OCI-LY1 (cell line): ENCODE results near the gene DGCR6.
"Not testable (repeated sequence)": the region's sequence is repeated elsewhere in the genome, so short reads cannot be mapped to it uniquely, and the experiment has no call there.

ENCODE experiments used
- EZH2 ChIP-seq: fragments of 200-600 bp; sonication (generic), shearing (Covaris generic); IDR thresholded peaks from 2 replicates; pipeline ENCODE4 v1.8.0; 2017; ENCODE audit warnings: borderline replicate concordance, mixed run types, mild to moderate bottlenecking, antibody characterized with exemption, low read length, moderate library complexity, mixed read lengths
- TF ChIP-seq, protein P1 (sequence below): fragments of 200-600 bp; sonication (generic), shearing (Covaris generic); IDR thresholded peaks from 2 replicates; pipeline ENCODE4 v1.5.1; 2017; ENCODE audit warnings: mild to moderate bottlenecking, antibody characterized with exemption, low read length, moderate library complexity, mixed read lengths

DNA sequence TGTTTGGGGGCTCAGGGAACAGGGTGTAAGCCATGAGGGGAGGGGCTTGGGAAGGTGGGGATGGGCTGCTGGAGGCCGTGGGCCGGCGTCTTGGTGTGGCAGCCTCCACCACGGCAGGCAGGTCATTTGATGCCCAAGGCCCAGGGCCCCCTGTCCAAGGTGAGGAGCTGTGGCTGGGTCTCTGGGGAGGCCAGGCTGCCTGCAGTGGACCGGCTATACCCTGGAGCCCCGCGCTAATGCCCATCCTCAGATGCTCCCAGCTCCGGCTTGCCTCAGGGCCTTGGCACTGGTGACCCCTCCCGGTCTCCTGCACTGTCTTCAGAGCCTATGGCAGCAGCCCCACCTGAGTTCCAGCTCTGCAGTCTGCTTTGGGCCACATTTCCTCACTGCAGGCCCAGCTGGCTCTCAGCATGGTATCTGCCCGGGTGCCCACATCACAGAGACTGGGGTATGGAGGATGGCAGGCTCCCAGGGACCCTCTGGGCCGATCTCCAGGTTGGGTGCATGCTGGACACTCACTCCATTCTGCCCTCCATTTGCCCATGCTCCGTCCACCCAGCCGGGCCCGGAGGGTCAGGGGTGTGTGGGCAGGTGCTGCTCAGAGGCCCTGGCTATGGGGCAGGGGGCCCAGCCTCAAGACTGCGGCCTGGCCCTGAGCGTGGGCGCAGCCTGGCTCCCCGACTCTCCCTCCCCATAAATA, 51.7 kb downstream of the DGCR6 start:
- TF ChIP-seq, protein P1, sequence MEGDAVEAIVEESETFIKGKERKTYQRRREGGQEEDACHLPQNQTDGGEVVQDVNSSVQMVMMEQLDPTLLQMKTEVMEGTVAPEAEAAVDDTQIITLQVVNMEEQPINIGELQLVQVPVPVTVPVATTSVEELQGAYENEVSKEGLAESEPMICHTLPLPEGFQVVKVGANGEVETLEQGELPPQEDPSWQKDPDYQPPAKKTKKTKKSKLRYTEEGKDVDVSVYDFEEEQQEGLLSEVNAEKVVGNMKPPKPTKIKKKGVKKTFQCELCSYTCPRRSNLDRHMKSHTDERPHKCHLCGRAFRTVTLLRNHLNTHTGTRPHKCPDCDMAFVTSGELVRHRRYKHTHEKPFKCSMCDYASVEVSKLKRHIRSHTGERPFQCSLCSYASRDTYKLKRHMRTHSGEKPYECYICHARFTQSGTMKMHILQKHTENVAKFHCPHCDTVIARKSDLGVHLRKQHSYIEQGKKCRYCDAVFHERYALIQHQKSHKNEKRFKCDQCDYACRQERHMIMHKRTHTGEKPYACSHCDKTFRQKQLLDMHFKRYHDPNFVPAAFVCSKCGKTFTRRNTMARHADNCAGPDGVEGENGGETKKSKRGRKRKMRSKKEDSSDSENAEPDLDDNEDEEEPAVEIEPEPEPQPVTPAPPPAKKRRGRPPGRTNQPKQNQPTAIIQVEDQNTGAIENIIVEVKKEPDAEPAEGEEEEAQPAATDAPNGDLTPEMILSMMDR = not testable (repeated sequence)
- not testable (repeated sequence) for TF ChIP-seq EZH2
